NCI-H2196 (cell line): Measurements from ENCODE around the gene TMEM60.
"Not testable (repeated sequence)": the region's sequence is repeated elsewhere in the genome, so short reads cannot be mapped to it uniquely, and the experiment has no call there.

ENCODE experiments used
- DNase-seq: peaks from one replicate; lab custom pipeline; 2025; ENCODE audit not compliant: unreplicated experiment; lab: John Stamatoyannopoulos, UW

Gene TMEM60, protein sequence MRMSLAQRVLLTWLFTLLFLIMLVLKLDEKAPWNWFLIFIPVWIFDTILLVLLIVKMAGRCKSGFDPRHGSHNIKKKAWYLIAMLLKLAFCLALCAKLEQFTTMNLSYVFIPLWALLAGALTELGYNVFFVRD

DNA sequence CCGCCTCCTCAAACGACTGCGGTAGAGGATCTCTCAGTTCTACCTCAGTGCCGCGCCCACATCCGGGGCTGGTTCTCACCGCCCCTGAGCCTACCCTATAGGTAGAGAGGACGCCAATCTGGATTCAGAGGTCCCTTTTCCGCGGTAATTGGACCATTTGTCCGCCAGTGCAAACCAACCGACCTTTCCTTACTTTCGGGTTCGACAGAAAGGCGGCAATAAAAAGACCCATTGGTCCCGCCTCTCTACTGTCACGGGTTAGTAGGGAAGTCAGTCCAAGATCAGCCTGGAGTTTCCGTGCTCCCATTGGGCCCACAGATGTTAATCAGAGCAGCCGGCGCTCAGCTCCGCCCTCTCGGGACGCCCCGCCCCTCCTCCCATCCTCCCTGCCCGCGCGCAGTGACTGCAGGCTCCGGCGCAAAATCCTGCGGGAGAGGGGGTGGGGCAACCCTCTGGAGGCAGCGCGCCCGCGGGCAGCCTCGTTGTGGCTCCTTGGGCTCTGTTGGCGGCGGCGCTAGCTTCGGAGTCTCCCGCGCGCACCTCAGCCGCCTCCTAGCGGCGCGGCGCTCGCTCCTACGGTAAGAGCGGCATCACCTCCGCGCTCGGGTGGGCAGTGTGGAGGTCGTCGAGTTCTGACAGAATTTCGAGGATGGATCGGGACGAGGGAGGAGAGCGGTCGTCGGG is at the start of gene TMEM60, which contains the start of gene PHTF2:
Gene TMEM60 (minus strand): TSS at position 41 of the 684 bp plus-strand sequence. CDS start 4,061 bp downstream, outside the sequence.
Gene PHTF2 (plus strand): TSS at position 380 of the 684 bp plus-strand sequence.
- DNase-seq = peak; percentile 100

DNA sequence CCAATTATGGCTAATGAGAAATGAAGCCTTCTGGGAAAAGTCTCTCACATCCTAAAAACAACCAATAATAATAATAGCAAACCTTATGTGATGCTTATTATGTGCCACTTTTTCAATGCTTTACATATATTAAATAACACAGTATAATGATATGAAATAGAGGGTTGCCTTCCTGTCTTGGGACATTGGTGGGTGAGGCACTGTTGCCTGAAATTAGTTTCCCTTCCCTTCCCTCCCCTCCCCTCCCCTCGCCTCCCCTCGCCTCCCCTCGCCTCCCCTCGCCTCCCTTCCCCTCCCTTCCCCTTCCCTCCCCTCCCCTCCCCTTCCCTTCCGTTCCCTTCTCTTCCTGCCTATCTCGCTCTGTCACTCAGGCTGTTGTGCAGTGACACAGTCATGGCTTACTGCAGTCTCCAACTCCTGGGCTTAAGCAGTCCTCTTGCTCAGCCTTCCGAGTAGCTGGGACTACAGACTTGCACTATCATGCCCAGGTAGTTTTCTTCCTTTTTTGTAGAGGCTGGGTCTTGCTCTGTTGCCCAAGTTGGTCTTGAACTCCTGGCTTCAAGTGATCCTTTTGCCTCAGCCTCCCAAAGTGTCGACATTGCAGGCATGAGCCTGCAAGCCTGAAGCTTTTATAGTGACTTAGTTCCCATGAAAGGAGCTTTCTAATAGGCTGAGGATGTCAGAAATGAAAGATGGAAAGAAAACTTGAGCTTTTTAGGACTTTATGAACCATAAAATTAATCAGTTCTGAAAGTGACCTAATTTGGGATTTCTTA is 48.3 kb upstream of the TMEM60 start:
- DNase-seq = no peak

DNA sequence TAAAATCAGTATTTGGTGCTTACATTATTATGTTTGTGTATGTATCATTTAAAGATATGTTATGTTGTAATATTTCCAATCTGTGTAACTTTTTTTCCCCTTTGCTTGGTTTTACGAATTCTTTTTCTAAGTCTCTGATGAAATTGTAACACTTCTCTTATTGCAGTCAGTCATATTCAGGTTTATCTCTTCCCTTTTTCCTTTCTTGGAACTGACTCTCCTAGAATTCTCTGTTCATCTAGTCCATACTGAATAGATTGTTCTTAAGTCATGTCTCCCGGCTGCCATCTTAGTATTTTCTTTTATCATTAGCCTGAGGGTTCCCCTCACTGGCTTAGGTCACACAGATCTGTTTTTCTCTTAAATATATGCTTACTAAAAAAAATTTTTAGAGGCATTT is 45.0 kb upstream of the TMEM60 start:
- no peak for DNase-seq

DNA sequence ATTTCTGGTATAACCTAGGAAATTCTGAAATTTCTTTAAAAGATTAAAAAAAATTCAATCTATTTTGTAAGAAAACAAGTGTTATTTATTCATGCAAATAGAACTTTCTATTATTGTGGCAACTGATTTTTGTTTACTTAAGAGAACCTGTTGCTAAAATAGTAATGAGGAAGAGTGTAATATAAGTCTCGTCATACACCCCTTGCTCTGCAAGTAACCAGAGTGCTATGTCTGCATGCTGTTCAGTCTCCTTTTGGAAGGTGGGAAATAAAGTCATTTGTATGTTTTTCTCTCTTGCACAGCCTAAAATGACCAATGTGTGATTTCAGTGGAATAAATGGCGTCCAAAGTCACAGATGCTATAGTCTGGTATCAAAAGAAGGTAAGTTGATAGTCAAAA is 41.7 kb upstream of the TMEM60 start:
- no peak for DNase-seq

DNA sequence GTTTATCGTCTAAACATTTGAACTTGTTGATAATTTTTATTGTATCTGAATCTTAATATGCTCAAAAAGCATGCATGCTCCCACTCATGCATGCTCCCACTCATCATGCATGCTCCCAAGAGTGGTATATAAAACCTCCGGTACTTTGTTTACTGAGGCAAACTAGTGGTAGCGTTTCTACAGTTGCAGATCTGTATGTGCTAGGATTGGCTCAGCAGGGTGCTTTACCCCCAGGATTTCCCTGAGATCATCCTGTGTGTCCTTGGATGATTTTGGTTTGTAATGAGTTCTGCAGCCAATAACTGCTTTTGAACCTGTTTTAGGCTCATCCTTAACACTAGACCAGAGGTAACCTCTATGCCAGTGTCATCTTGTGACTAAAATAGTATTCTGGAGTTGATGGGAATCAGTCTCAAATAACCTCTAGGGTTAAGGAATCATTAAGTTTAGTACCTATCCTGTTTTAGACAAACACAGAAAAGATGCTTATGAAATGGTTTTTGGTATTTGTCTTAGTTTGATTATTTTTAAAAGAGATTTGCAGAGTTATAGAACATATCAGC is 40.8 kb upstream of the TMEM60 start:
- DNase-seq = no peak

DNA sequence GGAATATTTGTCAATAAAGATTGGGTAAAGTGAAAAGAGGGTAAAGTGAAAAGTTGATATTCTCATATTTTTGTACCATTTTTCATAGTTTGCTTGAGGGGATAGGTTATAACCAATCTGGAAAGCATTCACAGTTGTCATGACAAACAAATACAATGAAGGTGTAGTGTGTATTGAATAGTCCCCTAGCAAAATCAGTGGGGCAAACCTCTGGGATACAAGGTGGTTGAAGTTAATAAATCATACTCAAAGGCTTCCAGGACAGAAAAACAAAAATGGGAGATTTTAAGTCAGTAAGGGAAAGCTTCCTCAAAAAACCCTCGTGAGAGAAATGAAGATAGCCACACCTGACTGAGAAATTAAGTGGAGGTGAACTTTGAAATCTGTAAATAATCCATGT is 39.7 kb upstream of the TMEM60 start:
- no peak for DNase-seq

DNA sequence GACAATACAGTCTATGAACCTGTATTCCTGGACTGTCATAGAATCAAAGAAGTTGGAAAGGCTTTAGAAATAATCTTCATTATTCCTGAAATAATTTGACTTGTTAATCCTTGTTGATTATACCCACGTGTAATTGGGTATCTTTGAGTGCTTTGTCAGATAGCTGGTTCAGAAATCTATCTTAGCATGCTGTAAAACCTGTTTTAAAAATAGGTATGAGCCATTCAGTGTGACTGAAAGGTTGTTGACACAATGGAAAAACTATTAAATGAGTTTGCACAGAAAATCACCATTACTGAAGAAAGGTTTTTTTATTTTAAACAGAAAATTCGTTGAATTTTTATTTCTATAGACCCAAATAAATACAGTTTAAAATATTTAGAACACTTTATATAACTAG is 39.0 kb upstream of the TMEM60 start:
- peak; percentile 8 for DNase-seq

DNA sequence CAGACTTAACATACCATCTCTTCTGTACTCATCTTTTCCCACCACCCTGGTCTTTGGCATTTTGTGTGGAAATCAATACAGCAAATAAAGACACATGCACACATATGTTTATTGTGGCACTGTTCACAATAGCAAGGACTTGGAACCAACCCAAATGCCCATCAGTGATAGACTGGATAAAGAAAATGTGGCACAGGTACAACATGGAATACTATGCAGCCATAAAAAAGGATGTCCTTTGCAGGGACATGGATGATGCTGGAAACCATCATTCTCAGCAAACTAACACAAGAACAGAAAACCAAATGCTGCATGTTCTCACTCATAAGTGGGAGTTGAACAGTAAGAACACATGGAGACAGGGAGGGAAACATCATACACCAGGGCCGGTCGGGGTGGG is 38.2 kb upstream of the TMEM60 start:
- DNase-seq = not testable (repeated sequence)

DNA sequence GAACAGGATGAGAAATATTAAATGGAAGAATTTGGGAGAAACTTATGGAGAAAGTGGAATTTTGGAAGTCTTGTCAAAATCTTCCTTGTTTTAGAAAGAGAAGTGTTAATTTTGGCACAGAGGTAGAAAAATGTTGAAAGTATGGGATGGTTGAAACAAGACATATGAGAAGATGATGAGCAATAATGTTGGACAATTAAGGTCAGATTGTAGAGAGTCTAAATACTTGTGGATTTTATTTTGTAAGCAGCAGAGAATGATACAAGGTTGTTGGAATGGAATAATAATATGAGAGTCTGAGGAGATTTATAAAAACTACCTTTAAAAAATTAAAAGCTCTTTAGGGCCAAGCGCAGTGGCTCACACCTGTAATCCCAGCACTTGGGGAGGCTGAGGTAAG is 34.9 kb upstream of the TMEM60 start:
- DNase-seq = no peak

DNA sequence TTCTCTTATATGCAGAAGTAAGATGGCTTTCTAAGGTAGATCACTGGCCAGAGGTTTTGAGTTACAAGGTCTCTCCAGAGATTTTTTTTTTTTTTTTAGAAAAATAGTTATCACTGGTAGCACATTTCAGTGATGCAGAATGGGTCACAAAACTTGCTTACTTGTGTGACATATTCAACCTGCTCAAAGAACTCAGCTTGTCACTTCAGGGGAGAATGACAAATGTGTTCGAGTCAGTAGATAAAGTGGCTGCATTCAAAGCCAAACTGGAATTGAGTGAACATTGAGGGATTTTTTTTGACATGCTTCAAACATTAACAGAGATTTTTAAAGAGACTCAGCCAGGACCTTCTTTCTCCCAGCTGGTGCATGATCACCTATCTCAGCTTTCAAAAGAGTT is 33.7 kb upstream of the TMEM60 start:
- no peak for DNase-seq

DNA sequence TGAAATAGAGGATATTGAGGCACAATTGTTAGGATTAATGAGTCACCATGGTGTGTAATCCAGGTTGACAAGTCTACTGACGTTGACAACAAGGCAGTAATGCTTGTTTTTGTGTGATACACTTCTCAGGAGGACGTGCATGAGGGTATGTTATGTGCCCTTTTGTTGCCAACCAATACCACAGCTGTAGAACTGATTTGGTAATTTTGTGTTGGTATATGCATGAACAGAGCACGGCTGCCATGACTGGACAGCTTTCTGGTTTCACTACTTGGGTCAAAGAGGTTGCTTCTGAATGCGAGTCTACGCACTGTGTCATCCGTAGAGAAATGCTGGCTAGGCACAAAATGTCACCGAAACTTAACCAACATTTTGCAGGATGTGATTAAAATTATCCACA is 33.2 kb upstream of the TMEM60 start:
- no peak for DNase-seq

DNA sequence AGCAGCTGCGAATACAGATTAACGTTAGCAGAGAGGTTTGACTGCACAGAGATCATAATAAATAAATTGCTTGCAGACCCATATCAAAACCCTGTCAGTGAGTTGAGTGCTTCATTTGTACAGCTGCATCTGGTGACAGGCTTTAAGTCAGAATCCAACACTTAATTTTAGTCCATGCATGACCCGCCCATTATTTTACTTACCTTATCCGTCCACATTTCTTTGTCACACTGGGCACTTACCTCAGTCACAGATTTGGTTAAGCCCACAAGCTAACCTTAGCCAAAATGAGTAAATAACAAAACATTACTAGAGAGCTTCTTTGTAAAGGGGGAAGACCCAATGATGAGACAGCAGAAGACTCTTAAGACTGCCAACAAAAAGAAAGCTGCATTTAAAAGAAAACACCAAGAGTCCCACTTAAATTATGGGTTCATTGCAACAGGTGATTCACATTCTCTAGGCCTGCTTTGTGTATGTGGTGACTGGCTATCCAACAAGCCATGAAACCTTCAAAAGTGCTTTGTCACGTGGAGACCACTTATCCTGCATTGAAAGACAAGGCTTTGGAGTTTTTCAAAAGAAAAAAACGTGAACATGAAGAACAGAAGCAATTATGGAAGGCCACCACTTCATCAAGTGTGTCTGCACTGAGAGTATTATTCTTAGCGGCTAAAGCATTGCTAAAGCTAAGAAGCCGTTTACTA is 32.6 kb upstream of the TMEM60 start:
- no peak for DNase-seq

DNA sequence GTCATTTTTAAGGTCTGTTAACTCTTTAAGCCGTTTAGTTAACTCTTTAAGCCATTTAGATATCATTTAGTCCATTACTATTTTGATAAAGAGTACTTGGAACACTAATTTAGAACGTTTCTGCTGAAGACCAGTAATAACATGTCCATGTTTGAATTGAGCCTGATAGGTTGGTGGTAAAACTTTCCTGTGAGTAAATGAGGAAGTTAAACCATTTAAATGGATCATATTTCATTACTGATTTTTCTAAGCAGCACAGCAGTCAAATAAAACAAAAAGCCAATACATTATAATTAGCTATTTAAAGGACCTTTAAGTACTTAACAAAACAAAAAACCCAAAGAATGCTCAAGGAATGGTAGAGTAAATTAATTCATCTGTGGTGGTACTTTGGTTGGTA is 29.8 kb upstream of the TMEM60 start:
- peak; percentile 18 for DNase-seq

DNA sequence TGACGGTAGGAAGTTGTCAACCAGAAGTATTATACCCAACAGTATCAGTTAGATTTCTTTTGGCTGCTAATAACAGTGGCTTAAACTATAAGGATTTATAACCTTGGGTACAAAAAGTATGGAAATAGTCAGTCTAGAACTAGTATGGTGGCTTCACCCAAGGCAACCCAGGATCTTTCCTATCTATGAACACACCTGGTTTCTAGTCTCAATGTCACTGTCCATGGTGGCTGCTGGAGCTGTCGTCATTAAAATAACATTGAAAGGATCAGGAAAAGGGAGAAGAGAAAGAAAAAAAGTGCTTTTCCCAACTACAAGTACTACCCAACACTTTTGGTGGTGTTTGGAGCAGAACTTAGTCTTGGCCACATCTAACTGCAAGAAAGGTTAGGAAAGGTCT is 28.1 kb upstream of the TMEM60 start:
- no peak for DNase-seq

DNA sequence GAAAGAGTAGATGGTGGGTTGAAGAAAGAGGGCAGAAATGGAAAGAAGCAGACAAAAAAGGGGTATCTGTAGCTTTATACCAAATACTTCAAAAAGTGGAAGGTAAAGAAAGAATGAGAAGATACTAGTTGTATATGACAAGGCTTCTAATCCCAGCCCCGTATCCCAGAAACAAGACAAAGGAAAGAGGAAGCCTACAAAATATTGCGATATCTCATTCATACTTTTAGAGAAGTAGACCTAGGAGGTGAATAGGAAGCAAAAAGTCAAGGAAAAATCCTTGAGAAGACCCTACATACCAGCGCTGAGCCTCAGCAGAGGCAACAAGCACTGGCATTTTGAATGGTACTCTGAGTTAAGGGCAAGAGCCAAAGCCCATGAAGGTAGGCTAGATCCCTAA is 26.9 kb upstream of the TMEM60 start:
- DNase-seq = no peak

DNA sequence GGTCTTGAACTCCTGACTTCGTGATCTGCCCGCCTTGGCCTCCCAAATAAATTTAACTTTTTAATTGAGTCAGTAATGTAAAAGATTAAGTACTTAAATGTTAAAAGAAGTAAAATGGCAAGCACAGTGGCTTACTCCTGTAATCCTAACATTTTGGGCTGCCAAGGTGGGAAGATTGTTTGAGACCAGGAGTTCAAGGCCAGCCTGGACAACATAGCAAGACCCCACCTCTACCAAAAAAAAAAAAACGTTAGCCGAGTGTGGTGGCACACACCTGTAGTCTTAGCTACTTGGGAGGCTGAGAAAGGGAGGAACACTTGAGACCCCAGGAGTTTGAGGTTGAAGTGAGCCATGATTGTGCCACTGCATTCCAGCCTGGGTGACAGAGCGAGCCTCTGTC is 26.4 kb upstream of the TMEM60 start:
- DNase-seq = no peak

DNA sequence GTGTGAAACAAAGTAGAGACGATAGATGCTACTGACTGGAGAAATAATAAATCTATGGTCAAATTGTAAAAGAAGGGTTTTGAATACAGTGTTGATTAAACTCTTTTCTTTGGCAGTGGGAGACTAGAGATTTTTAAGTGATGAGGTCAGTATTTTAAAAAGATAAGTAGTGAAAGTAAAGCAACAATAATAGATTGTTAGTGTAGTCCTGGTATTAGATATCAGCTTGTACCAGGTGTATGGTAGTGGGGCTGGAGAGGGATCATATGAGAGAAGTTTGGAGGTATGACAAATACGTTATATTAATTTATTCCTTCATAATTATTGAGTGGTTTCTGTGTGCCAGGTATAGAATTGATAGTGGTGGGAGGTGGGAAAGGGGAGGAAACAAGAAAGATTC is 25.6 kb upstream of the TMEM60 start:
- no peak for DNase-seq

DNA sequence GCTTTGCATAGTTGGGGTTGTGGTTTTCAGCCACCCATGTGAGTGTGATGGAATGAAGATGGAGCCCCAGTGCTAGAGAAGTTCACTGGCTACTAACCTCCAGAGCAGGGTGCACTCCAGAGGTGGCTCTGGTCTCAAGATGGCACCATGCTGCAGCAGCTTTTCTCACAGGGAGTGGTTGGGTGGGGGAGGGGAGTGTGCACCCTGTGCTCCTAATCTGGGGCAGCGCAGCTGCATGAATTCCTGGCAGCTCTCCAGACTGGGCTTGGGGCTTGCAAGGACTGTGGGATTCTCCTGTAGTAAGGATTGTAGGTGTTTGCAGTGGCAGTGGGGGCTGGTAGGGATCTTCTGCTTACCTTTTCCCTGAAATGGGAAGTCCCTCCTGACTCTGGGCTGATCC is 24.0 kb upstream of the TMEM60 start:
- DNase-seq = no peak

DNA sequence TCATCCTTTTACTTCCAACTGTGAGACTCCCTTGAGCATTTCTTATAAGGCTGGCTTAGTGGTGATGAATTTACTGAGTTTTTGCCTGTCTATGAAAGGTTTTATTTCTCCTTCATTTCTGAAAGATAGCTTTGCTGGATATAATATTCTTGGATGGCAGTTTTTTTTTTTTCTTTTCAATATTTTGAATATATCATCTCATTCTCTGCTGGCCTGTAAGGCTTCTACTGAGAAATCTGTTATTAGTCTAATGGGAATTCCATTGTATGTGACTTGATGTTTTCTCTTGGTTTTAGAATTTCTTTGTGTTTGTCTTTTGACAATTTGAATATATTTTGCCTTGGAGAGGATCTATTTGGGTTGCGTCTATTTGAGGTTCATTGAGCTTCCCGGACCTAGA is 22.7 kb upstream of the TMEM60 start:
- no peak for DNase-seq

DNA sequence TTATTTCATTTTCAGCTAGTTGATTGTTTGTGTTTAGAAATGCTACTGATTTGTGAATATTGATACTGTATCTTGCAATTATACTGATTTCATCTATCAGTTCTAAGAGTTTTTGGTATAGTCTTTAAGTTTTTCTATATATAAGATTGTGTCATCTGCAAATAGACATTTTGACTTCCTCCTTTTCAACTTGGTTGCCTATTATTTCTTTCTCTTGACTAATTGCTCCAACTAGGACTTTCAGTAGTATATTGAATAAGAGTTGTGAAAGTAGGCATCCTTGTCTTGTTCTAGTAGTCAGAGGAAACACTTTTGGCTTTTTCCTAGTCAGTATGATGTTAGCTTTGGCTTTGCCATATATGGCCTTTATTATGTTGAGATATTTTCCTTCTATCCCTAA is 20.8 kb upstream of the TMEM60 start:
- no peak for DNase-seq

DNA sequence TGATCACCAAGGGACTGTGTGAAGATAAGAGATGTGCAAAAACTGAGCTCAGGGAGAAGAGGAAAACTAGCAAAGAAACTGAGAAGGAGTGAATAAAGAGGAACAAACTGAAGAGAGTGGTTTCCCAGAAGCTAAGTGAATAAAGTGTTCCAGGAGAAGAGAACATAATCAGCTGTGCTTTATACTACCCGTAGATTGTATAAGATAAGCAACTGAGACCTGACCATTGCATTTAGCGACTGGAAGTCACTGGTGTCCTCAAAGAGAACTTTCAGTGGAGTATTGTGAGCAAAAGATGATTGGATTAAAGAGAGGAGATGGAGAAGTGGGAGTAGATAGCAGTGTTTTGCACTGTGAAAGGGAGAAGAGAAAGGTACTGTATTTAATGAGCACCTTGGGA is 14.9 kb upstream of the TMEM60 start:
- no peak for DNase-seq
